Left forelimb (tissue), 1 donor: ENCODE measurements around the gene EIF2B5.

Source experiments
- DNase-seq: peaks from one replicate; pipeline ENCODE4 v3.0.0-alpha.2; 2018; ENCODE audit warnings: low spot score

EIF2B5 gene

DNA sequence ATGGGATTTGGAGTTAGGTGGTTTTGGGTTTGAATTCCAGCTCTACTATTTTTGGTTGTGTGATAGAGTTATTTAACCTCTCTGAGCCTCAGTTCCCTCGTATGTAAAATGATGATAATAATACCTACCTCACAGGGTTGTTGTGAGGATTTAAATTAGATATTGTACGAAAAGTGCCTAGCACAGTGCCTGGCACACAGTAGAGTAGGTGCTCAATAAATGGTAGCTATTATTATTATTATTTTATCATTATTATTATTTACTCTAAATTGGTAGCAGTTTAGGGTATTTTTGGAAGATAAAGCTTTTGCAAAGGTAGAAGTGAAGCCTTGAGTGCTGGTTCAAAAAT lies 38.2 kb downstream of the EIF2B5 start:
- no peak for DNase-seq

GRCh38 chr3:184174284-184174645 lies 39.1 kb downstream of the EIF2B5 start:
- no peak for DNase-seq

DNA sequence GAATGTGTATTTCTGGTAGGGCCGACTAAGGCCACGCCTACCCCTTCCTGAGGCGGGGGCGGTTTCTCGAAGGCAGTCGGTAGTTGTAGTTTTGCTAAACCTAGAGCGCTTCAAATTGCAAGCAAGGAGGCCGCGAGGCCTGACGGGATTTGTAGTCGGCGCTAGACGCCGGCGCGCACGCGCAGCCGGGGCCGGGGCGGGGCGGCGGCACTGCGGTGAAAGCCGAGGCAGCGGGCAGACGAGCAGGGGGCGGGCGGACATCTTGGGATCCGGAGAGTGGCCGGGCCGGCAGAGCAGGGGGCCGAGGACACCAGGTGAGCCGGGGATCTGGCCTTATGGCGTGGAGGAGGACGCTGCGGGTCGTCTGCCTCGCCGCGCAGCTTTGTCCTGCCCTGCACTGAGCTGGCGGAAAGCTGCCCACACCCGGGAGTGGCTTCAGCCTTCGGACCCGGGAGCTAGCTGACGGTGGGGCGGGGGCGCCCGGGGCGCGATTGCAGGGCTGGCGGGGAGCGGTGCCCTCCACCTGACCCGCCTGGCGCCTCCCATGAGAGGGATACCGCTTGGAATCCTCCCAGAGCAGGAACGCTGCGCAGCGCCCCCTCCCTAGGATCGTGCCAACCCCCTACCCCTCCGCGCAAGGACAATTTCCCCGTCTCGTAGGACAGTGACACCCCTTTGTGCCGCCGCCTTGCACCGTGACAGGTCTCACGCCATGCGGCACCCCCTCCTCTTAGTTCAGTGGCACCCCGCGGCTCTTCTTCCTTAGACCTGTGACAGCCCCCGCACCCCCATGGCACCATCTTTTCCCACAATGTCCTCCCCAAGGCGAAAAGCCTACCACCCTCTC lies 39.7 kb downstream of the EIF2B5 start, which contains the start of gene AP2M1:
Gene AP2M1 (plus strand): TSS at position 210 of the 847 bp plus-strand sequence. CDS start 2,139 bp downstream, outside the sequence.
- peak; percentile 99 for DNase-seq

GRCh38 chr3:184175506-184175905 lies 40.3 kb downstream of the EIF2B5 start:
- no peak for DNase-seq

DNA sequence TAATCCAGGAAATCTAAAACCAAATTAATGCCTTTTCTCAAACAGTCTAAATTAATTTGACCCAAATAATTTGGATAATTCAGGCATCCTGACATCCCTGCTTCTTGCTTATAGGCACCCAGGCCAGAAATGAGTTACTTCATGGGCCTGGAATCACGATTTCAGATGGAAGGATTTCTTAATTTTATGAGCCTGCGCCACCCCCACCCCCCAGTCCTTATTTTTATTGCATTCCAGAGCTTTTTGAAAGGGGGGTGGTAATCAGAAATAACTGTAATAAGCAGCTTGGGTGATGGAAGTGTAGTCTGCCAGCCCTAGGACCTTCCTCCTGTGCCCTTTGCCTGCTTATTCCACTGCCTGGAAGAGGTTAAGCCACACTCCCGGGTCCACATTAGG lies 40.8 kb downstream of the EIF2B5 start:
- DNase-seq = no peak

- DNase-seq = no peak
These were observed 41.5 kb downstream of the EIF2B5 start for GRCh38 chr3:184176377-184177330.

DNA sequence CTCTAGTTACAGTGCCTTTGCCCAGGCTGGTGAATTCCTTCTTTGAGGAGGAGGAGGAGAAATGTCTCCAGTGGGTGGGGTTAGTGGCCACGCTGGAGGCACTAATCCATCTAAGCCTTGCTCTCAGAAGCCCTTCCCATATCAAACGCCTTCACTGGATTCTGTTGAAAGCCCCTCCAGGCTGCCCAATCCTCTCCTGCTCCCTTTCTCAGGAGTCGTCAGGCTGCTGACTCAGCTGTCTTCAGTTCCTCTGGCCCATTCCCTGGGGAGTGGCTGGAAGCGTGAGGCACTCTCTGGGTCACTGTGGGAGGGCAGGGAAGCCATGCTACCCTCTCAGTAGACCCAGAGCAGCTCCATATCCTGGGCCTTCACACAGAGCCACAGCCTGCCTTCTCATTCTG lies 42.2 kb downstream of the EIF2B5 start:
- DNase-seq = no peak

- DNase-seq = no peak
These were observed 42.7 kb downstream of the EIF2B5 start for GRCh38 chr3:184177767-184178306.

- DNase-seq = no peak
These were observed 43.5 kb downstream of the EIF2B5 start for GRCh38 chr3:184178521-184179138.

GRCh38 chr3:184180165-184180564 lies 45.0 kb downstream of the EIF2B5 start:
- no peak for DNase-seq

- no peak for DNase-seq
These were observed 46.4 kb downstream of the EIF2B5 start for GRCh38 chr3:184181596-184181995.

- DNase-seq = no peak
These were observed 48.5 kb downstream of the EIF2B5 start for GRCh38 chr3:184183679-184184078.

GRCh38 chr3:184184546-184185230 lies 49.5 kb downstream of the EIF2B5 start:
- DNase-seq = no peak

- peak; percentile 100 for DNase-seq
These were observed 50.5 kb downstream of the EIF2B5 start for GRCh38 chr3:184185461-184186183.

DNA sequence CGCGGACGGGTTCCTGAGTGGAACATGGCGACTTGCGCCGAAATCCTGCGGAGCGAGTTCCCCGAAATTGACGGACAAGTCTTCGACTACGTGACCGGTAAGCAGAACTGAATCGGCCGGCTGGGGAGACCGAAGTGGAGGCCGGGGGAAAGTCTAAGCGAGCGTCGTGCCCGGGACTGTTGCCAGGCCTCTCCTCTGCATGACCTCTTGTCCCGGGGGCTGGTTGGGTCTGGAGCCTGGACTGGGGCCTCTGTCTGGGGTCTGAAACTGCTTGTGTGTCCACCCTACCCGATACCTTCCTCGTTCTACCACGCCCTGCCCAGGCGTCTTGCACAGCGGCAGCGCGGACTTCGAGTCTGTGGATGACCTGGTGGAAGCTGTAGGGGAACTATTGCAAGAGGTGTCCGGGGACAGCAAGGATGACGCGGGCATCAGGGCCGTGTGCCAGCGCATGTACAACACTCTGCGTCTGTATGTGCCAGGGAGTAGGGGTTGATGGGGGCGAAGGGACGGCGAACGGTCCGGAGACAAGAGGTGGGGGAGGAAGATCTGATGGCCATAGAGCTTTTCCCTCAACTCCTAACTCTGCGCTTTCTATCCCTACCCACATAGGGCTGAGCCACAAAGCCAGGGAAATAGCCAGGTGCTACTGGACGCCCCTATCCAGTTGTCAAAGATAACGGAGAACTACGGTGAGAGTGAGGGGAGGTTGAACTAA lies 51.2 kb downstream of the EIF2B5 start, which contains the start of gene ABCF3:
Gene ABCF3 (plus strand): TSS at position 16 of the 718 bp plus-strand sequence. CDS start 9 bp downstream, at position 25.
- no peak for DNase-seq

GRCh38 chr3:184186902-184187207 lies 51.7 kb downstream of the EIF2B5 start:
- no peak for DNase-seq

DNA sequence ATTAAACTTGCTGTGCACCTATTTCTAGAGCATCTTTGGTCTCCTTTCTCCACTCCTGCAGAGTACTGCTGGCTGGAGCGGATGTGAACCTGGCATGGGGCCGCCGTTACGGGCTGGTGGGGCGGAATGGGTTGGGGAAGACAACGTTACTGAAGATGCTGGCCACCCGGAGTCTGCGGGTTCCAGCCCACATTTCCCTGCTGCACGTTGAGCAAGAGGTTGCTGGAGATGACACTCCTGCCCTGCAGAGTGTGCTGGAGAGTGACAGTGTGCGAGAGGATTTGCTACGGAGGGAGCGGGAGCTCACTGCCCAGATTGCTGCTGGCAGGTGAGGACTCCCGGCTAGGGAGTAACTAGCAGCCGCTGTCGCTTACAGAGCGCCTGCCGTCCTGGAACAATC lies 52.9 kb downstream of the EIF2B5 start:
- no peak for DNase-seq

- DNase-seq = no peak
These were observed 54.3 kb downstream of the EIF2B5 start for GRCh38 chr3:184189421-184189820.

- no peak for DNase-seq
These were observed 57.7 kb downstream of the EIF2B5 start for GRCh38 chr3:184192889-184193288.

GRCh38 chr3:184193991-184194539 lies 58.9 kb downstream of the EIF2B5 start:
- no peak for DNase-seq
